Endothelial cell of umbilical vein (primary cell): ENCODE measurements around the gene JAZF1.

ENCODE experiments used
- CTCF ChIP-seq, 2 donors: IDR thresholded peaks; 1 replicate in 1 of 2; 2 replicates in 1 of 2; pipeline ENCODE4 v1.5.1; 2011; ENCODE audit warnings: low read length in 2 of 2, mild to moderate bottlenecking in 2 of 2, moderate library complexity in 2 of 2, control low read depth in 1 of 2, inconsistent platforms in 1 of 2, low read depth in 1 of 2; ENCODE audit not compliant: insufficient read depth in 1 of 2; ENCODE audit errors: extremely low read depth in 1 of 2
- EZH2 ChIP-seq: IDR thresholded peaks from 2 replicates; pipeline ENCODE4 v1.6.1; 2012; ENCODE audit warnings: borderline replicate concordance, low read depth, mild to moderate bottlenecking, moderate library complexity, low read length, inconsistent platforms; ENCODE audit not compliant: severe bottlenecking
- GATA2 ChIP-seq: IDR thresholded peaks from 2 replicates; pipeline ENCODE4 v1.7.0; 2011; ENCODE audit warnings: low read depth, mild to moderate bottlenecking, moderate library complexity, mixed read lengths, low read length; ENCODE audit not compliant: insufficient read length, insufficient read depth
- POLR2A ChIP-seq: IDR thresholded peaks from 2 replicates; pipeline ENCODE4 v1.6.1; 2012; ENCODE audit warnings: low read depth, mild to moderate bottlenecking, control low read depth, low read length
- POLR2AphosphoS5 ChIP-seq: IDR thresholded peaks from 2 replicates; pipeline ENCODE4 v1.6.1; 2012; ENCODE audit warnings: low read depth, mild to moderate bottlenecking, control low read depth, low read length, moderate library complexity; ENCODE audit not compliant: insufficient read depth

DNA sequence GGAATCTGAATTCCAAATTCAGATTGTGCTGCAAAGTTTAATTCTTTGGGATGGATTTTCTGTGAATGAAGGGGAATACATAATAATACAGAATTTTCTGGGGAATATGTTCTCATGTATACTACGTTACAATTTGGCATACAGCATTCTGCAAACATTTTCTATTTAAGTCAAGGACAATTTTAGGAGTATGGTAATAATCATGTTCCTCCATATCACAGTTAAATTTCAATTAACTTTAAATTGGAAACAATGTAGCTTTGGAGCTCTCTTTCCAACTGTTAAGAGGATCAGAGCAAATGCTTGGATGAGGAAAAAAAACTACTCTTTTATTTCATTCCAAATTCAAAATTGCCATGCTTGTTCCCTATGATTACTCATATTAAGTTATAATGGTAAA, 217.5 kb downstream of the JAZF1 start:
- TF ChIP-seq CTCF (IDR thresholded peaks at IDR 0.05; ENCODE audit: extremely low read depth in 1 of 2, insufficient read depth in 1 of 2, low read depth in 1 of 2, low read length in 2 of 2) (no peak), POLR2A (no peak), EZH2 (no peak), GATA2 (no peak), POLR2AphosphoS5 (no peak)
